SW 1271 (cell line): ENCODE results near the gene ADCY2.
A peak's percentile ranks its signal among the peaks of the same experiment; 100 is the strongest.

Experiments
- DNase-seq, 2 experiments: peaks; one replicate each; lab custom pipeline; 2025; lab: John Stamatoyannopoulos, UW

ADCY2 gene

DNA sequence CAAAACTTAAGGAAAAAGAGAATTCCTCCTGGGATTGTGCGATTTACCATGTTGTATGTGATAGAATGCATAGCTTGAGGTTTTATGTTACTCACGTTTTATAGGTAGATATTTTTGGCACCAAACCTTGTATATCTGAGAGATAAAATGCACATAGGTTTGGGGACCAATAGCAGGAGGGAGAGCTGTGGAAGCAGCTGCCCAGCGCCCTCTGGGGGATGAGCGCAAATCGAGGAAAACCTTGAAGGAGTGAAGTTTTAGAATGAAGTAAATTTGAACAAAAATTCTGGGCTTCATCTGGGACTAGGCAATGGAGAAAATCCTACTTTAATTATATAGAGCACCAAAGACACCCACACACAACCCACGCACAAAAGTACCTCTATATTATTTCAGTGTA, 197.0 kb downstream of the ADCY2 start:
- DNase-seq, result no peak

DNA sequence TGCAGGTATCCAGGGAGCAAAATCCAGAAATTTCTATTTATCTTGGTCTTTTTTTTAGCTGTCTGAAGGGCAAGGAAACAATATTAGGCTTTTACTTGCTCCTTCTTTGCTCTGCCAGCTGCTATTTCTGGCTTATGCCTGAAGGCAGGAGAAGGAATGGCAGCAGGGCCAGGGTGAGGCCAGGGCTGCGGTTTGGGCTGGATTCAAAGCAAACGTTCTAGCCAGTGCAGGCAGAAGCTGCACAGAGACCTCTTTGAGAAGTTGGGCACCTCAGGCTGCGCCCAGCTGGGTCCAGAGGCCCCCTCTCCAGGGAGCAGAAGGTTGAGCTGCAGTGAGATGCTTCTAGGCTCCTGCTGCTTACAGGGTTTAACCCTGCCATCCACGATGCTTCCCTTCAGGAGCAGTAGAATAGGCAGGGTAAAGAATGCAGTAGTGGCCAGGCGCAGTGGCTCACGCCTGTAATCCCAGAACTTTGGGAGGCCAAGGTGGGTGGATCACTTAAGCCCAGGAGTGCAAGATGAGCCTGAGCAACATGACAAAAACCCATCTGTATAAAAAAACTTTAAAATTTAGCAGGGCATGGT, 201.2 kb downstream of the ADCY2 start:
- DNase-seq, result no peak

DNA sequence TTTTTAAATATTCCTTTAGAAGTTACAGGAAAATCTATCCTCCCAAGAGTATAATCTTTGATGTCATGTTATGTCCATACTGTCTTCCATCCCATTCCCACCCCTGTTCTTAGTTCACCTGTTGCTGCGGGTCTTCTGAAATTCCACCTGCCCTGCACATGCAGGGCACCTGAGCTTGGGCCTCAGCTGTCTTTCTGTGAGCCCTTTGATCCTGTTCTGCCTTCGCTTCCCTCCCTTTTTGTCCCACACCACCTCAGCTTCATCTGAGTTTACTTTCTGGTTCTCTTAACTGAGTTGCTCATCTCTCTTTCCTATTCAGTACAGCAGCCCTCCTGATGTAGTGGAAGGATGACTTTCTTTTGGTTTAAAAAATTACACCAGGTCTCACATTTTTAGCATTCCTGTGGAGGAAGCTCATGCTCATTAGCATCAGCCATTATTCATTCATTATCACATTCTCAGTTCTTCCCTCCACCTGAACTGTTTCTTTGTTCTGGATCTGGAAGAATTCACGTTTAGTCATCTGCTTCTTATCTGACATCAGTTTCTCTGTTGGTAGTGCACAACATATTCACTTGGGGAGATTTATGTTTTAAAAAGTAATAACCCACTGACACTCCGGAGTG, 211.0 kb downstream of the ADCY2 start:
- no peak for DNase-seq

DNA sequence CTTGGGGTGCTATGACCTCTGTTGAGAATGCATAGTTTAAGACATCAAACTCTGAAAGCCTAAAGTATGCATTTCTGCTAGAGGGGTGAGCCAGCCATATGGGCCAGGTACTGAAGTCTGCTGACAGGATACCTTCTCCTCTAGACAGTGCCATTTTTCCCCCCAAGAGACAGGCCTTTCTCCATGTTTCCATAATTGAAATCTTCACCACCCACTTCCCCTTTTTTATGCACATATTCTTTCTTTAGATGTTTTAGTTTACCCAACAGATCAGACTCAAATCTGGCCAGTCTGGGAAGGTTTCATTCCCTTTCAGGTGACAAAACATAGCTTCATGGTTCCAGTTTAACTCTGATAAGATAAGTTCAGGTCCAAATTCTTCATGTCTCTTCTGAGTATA, 212.8 kb downstream of the ADCY2 start:
- no peak for DNase-seq

DNA sequence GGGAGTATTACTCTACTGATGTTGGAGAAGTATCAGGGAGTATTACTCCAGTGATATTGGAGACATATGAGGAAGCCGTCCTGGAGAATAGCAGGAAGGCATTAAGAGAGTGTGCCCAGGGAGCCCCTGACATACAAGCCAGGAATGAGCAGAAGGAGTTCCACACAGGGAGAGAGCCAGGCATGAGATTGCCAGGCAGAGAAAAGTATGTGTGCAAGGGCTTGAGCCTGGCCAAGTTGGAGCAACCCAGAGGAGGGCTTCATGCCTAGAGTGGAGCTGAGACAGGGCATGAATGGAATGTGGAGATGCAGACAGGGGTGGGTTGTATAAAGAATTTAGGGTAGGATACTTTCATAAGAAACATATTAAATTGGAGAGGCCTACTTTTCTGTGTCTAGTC, 213.8 kb downstream of the ADCY2 start:
- no peak for DNase-seq

DNA sequence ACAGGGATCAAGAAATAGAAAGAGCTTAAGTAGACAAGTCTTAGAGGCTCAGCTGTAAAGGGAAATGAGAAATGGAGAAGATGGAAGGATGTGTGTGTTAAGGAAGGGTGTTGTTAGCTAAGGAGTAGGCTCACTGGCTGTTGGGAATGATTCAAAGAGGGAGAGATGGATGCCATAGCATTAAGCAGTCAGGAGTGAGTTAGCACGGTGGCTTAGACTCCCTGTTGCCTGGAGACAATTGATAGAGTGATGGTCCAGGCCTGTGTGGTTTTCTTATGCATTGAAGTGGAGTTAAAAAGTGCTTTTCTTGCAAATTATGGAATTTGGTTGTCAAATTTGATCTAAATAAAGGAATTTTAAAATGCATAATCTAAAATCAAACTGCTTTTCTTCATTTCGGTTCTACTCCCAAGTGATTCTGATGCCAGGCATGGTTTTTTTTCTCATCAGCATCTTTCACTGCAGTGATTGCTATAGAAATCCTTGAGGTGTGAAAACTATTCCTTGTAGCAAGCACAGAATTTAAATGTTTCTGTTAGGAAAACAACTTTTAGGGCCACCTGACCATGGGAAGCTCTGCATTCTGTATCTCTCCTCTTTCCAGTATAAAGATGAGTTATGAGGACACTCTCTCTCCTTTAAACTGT, 214.7 kb downstream of the ADCY2 start:
- DNase-seq, result no peak

DNA sequence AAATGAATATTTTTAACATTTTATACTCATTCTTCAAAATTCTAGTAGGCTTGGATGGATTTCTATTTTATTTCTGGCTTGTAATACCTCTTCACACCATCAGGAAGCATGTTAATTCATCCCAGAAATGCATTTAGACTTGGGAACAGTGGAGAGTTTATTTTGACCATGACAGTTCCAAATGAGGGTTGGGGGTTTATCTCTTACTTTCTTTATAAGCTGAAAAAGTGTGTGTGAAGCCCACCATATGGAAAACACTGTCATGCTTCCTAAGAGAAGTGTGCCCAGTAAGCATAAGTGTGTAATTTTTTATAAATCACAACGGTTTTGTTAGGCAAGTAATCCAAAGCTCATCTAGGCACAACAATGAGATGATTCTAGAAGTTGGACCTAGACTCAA, 215.6 kb downstream of the ADCY2 start:
- no peak for DNase-seq

DNA sequence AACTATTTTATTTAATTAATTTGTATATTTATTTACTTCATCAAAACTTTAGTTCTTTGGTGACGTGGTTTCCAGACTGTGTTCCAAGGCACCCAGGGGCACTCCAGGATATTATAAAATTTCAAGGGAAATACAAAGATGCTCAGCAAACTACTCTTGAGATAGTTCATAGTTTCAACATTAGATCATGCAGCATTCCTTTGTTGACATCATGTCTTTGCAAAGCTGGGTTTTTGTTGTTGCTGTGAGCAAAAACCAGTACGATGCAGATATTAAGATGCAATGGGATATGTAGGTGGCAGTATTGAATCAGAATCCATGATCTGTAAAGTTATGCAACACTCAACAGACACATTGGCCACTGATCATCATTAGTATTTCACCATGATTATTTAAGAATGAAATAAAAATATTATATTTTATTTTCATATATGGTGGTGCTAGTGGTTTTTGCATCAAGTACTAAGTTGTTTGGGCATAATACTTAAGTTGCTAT, 219.7 kb downstream of the ADCY2 start:
- DNase-seq, result no peak

DNA sequence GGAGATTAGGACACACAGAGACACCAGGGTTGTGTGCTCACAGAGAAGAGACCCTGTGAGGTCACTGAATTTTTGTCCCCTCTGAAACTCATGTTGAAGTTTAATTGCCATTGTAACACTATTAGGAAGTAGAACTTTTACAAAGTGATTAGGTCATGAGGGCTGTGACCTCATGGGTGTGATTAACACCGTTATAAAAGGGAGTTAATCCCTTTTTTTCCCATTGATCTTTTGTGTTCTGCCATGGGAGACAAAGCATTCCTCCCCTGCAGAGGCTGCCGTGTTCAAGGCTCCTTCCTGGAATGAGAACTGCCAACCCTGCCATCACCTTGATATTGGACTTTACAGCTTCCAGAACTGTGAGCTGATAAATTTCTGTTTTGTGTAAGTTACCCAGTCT, 221.0 kb downstream of the ADCY2 start:
- no peak for DNase-seq

DNA sequence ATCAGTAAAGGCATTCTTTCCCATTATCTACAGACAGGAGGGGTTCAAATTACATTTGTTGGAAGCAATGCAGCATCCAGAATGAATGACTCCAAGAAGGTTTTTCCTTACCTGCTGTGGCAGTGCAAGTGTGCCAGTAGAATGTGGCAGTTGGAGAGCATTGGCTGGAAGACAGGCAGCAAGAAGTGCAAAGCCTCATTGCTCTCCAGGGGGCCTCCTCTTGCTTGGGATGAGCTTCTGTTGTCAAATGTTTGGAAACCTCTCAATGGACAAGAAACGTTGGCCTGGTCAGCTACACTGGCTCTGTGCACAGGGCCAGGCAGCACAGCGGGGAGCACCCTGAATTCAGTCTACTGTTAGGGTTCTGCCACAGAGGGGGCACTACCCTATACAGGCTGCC, 226.6 kb downstream of the ADCY2 start:
- no peak for DNase-seq

DNA sequence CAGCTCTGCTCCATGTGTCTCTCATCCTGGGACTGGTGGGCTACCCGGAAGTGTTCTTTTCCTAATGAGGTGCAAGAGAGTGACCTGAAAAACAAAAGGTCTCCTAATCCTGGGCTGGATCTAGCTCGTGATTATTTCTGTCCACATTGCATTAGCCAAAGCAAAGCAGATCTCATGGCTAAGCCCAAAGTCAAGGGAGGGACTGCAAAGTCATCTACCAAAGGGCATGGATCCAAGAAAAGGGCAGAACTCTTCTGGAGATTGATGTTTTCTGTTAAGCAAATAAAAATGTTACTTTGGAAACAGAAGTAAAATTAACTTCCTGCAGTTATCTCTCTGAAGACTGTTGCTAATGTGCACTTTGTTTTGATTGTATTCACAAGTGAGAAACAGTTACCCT, 229.8 kb downstream of the ADCY2 start:
- no peak for DNase-seq

DNA sequence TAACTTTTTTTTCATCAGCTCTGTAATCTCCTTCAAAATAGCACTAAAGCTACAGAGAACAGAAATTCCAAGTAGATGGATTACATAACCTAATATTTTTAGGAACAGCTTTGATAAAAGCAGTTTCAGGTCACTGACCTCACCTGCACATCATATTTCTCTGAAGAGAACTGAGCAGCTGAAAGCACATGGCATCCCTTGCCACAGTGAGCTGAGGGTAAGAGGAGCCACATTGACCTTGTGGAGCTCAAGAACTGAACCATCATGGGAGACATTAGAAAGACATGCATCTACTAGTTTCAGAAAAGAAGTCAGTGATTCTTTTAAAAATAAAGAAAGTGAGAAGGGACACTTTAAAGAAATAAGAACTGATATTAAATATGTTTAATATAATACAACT, 232.3 kb downstream of the ADCY2 start:
- DNase-seq, result no peak

DNA sequence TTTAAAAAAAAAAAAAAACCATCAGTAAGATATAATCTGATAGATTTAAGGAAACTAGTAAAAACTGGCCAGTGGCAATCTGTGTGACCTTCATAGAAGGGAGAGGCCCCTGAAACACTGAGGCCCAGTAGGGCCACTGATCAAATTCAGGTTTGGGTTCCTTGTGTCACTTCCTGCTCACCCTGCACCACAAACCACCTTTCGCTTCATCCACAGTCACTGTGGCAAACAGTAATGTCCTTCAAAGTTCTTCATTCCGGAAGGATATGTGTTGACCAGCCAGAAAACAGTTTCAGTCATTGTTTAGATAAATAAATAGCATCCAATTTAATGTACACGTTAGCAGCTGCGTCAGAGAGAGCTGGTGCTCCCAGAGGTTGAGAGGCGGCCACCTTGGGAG, 232.9 kb downstream of the ADCY2 start:
- no peak for DNase-seq

DNA sequence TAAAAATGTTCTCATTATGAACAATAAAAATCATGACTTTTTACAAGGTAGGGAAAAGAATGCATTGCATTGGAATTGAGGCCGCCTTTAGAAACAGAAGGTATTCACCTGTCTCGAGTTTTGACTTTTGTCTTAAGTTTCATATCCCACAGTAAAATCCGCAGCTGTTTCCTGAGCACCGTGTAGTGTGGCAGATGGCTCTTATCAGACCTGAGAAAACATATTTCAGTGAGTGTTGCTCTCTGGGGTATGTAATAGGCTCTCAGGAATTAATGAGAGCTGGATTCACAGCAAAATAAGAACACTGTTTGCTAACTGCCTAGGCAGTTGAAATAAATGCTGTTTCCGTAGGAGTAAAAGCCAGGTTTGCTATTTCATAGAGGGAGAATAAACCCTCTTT, 233.6 kb downstream of the ADCY2 start:
- DNase-seq, result no peak

DNA sequence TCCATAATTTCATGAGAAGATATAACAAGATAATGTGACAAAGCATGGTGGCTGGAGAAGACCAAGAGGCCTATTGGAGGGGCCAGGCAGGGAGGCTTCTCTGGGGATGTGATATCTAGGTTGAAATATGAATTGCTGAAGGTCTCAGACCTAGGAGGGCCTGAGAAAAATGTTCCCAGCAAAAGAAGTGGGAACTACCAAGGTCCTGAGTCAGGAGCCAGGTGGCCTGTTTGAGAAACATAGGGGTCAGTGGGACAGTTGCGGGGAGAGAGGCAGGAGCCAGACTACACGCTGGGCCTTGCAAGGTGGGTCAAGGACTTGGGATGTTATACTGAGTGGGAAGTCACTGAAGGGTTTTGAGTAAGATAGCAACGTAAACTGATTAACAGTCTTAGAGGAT, 238.9 kb downstream of the ADCY2 start:
- DNase-seq, result no peak

DNA sequence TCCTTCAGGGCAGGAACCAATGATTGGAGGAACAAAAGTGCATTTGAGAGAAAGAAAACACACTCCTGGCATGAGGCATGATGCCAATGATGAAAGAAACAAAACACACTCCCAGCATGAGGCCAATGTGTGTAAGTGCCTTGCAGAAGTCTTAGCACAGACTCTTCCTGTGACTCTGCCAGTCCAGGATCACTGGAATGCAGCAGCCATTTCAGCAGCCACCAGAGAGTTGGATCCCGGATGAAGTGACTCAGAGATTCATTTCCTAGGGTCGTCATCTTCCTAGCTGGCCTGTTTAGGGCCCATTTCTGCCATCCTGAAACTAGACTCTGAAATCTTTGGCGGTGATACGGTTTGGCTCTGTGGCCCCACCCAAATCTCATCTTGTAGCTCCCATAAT, 242.5 kb downstream of the ADCY2 start:
- DNase-seq, result peak in 1 of 2 experiments; percentile 13

DNA sequence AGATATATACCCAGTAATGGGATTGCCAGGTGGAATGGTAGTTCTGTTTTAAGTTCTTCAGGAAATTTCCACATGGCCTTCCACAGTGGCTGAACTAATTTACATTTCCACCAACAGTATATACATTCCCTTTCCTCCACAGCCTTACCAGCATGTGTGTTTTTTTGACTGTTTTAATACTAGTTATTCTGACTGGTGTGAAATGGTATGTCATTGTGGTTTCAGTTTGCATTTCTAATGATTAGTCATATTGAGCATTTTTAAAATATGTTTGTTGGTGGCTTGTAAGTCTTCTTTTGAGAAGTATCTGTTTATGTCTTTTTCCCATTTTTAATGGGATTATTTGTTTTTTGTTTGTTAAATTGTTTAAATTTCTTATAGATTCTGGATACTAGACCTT, 246.1 kb downstream of the ADCY2 start:
- no peak for DNase-seq

DNA sequence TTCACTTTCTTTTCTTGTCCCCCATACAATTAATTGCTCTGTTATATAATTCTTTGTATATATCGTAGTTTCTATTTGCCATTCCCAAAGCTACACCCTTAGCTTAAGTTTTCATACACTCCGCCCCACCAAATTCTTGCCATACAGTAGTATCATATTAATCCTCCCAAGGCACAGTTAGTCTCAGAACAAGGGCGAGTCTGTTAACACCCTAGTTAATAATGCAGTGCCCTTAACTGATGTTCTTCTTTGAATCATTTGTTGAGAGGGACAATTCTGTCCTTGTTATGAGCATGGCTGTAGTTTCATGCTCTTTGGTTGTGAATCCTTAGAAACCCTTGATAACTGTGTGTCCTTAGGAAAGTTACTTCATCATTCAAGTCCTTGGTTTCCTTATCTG, 248.8 kb downstream of the ADCY2 start:
- no peak for DNase-seq

DNA sequence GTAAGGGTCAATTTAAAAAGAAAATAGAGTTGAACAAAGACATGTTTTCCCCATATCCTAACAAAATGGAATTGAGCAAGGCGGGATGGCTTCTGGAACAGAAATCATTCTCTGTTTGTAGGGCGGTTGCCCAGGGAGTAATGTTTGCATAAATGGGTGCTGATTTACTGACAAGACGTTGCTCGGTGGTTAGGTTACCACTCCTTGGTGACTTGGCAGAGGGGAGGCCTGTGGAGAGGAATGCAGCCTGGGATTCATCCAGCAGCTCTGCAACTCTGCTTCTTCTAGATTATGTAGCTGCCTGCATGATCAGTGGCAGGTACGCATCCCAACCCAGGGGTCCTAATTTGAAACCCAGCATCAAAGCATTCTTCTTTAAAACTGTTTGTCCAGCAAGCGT, 254.8 kb downstream of the ADCY2 start:
- DNase-seq, result no peak

DNA sequence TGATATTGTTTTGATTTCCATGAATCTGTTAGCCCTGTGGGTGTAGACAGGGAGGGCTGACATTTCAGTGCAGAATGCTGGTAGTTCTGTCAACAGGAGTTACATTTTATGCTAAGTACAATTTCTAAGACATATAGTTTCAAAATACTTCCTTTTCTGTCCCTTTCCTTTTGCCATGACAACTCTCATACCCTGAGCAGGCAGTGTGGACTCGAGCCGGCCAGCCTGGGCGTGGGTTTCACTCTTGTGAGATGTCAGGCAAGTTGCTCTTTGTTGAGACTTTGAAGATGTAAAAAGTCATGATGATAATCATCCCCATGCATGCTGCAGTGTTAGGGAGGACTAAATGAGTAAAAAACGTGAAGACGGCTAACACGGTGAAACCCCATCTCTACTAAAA, 257.1 kb downstream of the ADCY2 start:
- DNase-seq, result no peak

DNA sequence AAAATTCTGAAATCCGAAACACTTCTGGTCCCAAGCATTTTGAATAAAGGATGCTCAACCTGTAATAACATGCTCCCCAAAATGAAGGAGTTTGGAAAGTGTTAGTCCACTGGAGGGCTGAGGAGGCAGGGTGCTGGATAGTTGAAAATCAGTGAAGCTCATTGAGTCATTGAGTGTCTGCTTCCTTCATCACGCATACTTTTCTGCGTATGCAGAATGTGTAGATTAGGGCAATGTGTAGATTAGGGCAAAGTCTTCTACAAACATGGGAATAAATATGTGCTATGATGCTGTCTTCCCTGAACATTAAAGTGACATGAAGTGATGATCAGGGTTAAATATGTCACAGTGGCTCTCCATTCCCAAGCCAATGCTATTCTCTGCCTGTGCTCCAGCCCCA, 261.2 kb downstream of the ADCY2 start:
- DNase-seq, result no peak

DNA sequence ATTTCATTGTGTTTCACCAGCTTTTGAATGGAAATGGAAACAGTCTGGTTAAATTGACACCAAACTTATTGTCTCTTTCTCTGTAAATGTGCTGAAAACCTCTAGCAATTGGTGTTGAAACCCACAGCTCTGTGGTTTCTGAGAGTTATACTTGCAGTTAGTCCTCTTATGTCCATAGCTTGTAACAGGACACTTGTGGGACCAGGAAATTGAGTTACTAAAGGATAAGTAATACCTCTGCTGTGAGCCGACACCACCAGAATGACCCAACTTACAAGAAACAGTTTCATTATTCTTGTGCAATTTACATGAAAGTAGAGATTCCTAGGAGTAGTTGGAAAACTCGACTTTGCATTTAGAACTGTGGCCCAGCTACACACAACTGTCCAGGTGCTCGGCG, 263.5 kb downstream of the ADCY2 start:
- DNase-seq, result no peak

DNA sequence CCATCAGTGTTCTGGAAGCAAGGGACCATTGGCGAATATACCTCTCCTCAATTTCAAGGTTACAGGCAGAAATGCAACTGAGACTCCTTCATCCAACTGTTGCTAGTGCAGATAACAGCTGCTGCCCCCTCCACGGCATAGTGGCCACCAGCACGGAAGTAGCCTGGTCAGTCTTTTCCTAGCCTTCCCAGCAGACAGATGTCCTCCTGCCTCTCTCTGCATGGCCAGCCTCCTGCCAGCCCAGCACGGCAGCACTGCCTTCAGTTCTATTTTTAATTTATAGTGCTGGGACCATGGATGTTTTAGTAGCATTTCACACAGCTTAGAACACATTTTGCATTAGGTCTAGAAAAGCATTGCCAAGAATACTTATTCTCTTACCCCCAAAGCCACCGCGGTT, 266.4 kb downstream of the ADCY2 start:
- DNase-seq, result no peak

DNA sequence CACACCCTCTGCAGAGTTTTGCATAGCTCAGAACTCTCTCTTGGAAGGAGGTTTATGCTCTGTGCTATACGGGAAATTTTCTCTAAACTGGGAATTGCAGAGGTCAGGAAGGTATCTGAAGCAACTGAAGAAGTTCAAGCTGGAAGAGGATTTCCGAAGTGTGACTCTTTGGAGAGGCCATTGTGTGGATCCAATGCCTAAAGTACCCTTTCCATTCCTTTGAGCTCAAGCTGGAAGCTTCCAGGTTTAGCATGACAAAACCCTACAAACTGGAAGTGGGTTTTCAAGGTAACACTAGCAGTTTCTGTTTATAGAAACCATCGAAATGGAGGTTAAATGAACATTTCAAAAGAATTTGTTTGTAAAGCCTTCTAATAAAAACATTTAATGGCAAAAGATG, 267.9 kb downstream of the ADCY2 start:
- DNase-seq, result no peak
